ENCODE measurements around the gene PHETA1.

The PHETA1 gene, protein sequence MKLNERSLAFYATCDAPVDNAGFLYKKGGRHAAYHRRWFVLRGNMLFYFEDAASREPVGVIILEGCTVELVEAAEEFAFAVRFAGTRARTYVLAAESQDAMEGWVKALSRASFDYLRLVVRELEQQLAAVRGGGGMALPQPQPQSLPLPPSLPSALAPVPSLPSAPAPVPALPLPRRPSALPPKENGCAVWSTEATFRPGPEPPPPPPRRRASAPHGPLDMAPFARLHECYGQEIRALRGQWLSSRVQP

DNA sequence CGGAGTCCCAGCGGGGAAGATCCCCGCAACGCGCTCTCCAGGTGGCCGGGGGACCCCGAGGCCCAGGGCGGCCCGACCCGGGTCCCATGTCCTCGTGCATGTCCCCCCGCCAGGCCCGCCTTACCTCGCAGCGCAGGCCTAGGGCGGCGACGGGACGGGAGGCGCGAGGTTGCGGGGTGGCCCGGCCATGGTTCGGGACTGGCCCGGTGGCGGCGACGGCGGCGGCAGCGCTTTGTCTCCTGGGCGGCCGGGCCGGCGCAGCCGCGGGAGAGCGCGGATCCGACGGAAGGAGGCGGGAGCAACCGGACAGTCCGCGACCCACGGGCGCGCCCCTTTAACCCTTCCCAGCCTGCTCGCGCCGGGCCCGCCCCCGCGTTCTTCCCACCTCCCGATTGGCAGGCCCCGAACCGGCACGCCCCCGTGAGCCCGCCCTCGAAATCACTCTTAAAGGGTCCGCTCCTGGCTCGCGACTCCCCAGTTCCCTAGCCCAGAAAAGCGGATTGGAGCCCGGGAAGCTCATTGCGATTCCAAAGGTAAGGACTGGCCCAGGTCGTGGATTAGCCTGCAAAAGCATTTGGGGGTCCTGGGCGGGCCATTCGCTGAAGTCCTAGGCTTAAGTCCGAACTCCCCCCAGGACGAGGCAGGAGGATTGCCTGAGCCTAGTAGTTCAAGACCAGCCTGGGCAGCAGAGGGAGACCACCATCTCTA lies at the start of gene PHETA1:
PHETA1 (minus strand) TSS at position 308 of the 708 bp plus-strand sequence. CDS start 5,668 bp downstream, outside the sequence.
- Histone ChIP-seq H3K27me3 (ENCODE audit: control insufficient read depth in 2 of 2, insufficient read depth in 2 of 2, low read length in 2 of 2) (no peaks in the 10 kb centered on the region), H3K9ac (ENCODE audit: low read depth in 1 of 2, low read length in 2 of 2) (peak within 1 kb of the TSS; percentile 75 to 80), H3K4me1 (ENCODE audit: control insufficient read depth in 2 of 2, insufficient read depth in 2 of 2, low read length in 2 of 2) (peaks cover 15 to 21% of the 10 kb centered on the region in 2 donors), H3K4me3 (ENCODE audit: low read length in 2 of 2) (peak within 1 kb of the TSS; percentile 70 to 90), H3K9me3 (ENCODE audit: control insufficient read depth in 2 of 2, low read length in 2 of 2) (no peaks in the 10 kb centered on the region), H3K36me3 (ENCODE audit: control insufficient read depth in 2 of 2, insufficient read depth in 2 of 2, low read length in 2 of 2) (peaks cover 9 to 16% of the 10 kb centered on the region in 2 donors), H3K27ac (ENCODE audit: low read depth in 2 of 2, low read length in 2 of 2) (peak within 1 kb of the TSS; percentile 74 to 82)

DNA sequence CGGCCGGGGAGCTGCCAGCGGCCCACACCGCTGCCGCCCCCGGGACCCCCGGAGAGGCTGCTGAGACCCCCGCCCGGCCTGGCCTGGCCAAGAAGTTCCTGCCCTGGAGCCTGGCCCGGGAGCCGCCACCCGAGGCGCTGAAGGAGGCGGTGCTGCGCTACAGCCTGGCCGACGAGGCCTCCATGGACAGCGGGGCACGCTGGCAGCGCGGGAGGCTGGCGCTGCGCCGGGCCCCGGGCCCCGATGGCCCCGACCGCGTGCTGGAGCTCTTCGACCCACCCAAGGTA lies 49.6 kb upstream of the PHETA1 start:
- no peak overlapping the region for H3K4me3 ChIP-seq (ENCODE audit: low read length in 2 of 2)
- H3K36me3 ChIP-seq (ENCODE audit: control insufficient read depth in 2 of 2, insufficient read depth in 2 of 2, low read length in 2 of 2): peaks cover 5 to 12% of the 10 kb centered on the region in 2 donors
- H3K27me3 ChIP-seq (ENCODE audit: control insufficient read depth in 2 of 2, insufficient read depth in 2 of 2, low read length in 2 of 2): no peaks in the 10 kb centered on the region

GRCh38 chr12:111417784-111418593 lies 49.1 kb upstream of the PHETA1 start:
- H3K4me1 ChIP-seq (ENCODE audit: control insufficient read depth in 2 of 2, insufficient read depth in 2 of 2, low read length in 2 of 2): peaks cover 8% of the 10 kb centered on the region in 2 donors
- H3K36me3 ChIP-seq (ENCODE audit: control insufficient read depth in 2 of 2, insufficient read depth in 2 of 2, low read length in 2 of 2): peaks cover 5 to 12% of the 10 kb centered on the region in 2 donors
- no peak overlapping the region for H3K4me3 ChIP-seq (ENCODE audit: low read length in 2 of 2)
- no peak overlapping the region for H3K9ac ChIP-seq (ENCODE audit: low read depth in 1 of 2, low read length in 2 of 2)
- H3K27me3 ChIP-seq (ENCODE audit: control insufficient read depth in 2 of 2, insufficient read depth in 2 of 2, low read length in 2 of 2): no peaks in the 10 kb centered on the region
- H3K9me3 ChIP-seq (ENCODE audit: control insufficient read depth in 2 of 2, low read length in 2 of 2): no peaks in the 10 kb centered on the region
- H3K27ac ChIP-seq (ENCODE audit: low read depth in 2 of 2, low read length in 2 of 2): no peak overlapping the region

More for the DNA sequence above, 49.6 kb upstream of the PHETA1 start:
- Histone ChIP-seq H3K27ac (ENCODE audit: low read depth in 2 of 2, low read length in 2 of 2) (no peak overlapping the region), H3K9me3 (ENCODE audit: control insufficient read depth in 2 of 2, low read length in 2 of 2) (no peaks in the 10 kb centered on the region), H3K9ac (ENCODE audit: low read depth in 1 of 2, low read length in 2 of 2) (no peak overlapping the region), H3K4me1 (ENCODE audit: control insufficient read depth in 2 of 2, insufficient read depth in 2 of 2, low read length in 2 of 2) (peaks cover 3 to 4% of the 10 kb centered on the region in 2 donors)

DNA sequence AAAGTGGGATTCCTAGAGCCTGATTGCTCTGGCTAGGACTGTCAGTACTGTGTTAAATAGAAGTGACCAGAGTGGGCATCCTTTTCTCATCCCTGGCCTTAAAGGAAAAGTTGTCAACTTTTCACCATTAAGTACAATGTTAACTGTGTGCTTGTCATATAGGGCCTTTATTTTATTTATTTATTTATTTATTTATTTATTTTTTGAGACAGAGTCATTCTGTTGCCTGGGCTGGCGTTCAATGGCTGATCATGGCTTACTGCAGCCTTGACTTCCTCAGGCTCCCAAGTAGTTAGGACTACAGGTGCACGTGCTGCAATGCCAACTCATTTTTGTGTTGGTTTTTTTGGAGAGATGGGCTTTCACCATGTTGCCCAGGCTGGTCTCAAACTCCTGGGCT lies 48.4 kb upstream of the PHETA1 start:
- Histone ChIP-seq H3K9ac (ENCODE audit: low read depth in 1 of 2, low read length in 2 of 2) (no peak overlapping the region), H3K27me3 (ENCODE audit: control insufficient read depth in 2 of 2, insufficient read depth in 2 of 2, low read length in 2 of 2) (no peaks in the 10 kb centered on the region), H3K9me3 (ENCODE audit: control insufficient read depth in 2 of 2, low read length in 2 of 2) (no peaks in the 10 kb centered on the region), H3K36me3 (ENCODE audit: control insufficient read depth in 2 of 2, insufficient read depth in 2 of 2, low read length in 2 of 2) (peaks cover 5 to 12% of the 10 kb centered on the region in 2 donors), H3K4me3 (ENCODE audit: low read length in 2 of 2) (no peak overlapping the region), H3K4me1 (ENCODE audit: control insufficient read depth in 2 of 2, insufficient read depth in 2 of 2, low read length in 2 of 2) (peaks cover 8 to 9% of the 10 kb centered on the region in 2 donors), H3K27ac (ENCODE audit: low read depth in 2 of 2, low read length in 2 of 2) (no peak overlapping the region)

DNA sequence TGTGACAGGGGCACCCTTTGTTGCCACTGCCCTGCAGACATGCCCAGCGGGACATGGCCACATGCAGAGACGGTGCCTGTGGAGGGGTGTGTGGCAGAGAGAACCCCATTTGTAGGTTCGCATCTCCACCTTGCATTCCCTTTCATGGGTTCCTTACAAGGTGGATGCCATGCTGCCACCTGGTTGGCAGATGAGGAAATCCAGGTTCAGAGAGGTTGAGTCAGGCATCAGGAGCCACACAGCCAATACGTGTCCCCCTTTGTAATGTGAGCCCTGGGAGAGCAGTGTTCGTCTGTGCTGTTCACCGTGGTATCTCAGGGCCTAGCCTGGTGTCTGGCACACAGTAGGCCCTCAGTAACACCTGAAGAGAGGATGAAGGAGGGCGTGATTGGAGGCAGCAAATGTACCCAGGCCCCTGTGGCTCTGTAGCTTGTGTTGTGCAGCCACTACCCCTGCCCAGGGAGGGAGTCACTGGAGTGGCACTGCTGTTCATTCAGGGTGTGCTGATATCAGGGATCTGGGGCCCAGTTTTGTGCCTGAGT lies 45.9 kb upstream of the PHETA1 start:
- no peak overlapping the region for H3K9ac ChIP-seq (ENCODE audit: low read depth in 1 of 2, low read length in 2 of 2)
- H3K27ac ChIP-seq (ENCODE audit: low read depth in 2 of 2, low read length in 2 of 2): no peak overlapping the region
- H3K9me3 ChIP-seq (ENCODE audit: control insufficient read depth in 2 of 2, low read length in 2 of 2): no peaks in the 10 kb centered on the region
- no peak overlapping the region for H3K4me3 ChIP-seq (ENCODE audit: low read length in 2 of 2)
- peaks cover 22 to 23% of the 10 kb centered on the region in 2 donors for H3K4me1 ChIP-seq (ENCODE audit: control insufficient read depth in 2 of 2, insufficient read depth in 2 of 2, low read length in 2 of 2)
- no peaks in the 10 kb centered on the region for H3K27me3 ChIP-seq (ENCODE audit: control insufficient read depth in 2 of 2, insufficient read depth in 2 of 2, low read length in 2 of 2)
- H3K36me3 ChIP-seq (ENCODE audit: control insufficient read depth in 2 of 2, insufficient read depth in 2 of 2, low read length in 2 of 2): peaks cover 3% of the 10 kb centered on the region in 2 donors

DNA sequence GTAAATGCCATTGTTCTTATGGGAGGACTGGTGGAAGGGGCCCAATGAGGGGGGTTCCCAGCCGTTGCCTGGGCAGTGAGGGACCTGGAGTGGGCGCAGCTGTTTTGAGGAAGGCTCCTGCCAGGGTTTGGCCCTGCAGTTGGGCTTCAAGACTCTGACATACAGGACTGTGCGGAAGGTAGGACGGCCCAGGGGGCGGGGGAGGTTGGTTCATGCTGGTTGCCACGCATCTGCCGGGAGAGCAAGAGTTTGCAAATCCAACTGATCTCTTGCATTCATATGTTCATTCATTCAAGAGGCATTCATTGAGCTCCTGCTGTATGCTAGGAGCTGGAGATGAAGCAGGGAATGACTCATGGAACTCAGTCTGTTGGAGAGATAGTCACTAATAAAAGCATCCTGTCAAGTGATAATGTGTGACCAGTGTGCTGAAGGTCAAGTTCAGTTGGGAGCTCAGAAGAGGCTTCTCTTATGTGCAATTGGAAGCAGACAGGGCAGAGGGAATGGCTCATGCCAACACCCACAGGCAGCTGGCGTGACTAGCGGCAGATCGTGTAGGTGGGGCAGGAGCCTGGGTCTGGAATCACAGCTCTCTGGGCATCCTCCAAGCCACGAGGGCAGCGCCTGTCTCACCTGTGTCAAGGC lies 44.7 kb upstream of the PHETA1 start:
- H3K9me3 ChIP-seq (ENCODE audit: control insufficient read depth in 2 of 2, low read length in 2 of 2): no peaks in the 10 kb centered on the region
- H3K27ac ChIP-seq (ENCODE audit: low read depth in 2 of 2, low read length in 2 of 2): no peak overlapping the region
- no peaks in the 10 kb centered on the region for H3K27me3 ChIP-seq (ENCODE audit: control insufficient read depth in 2 of 2, insufficient read depth in 2 of 2, low read length in 2 of 2)
- H3K36me3 ChIP-seq (ENCODE audit: control insufficient read depth in 2 of 2, insufficient read depth in 2 of 2, low read length in 2 of 2): no peaks in the 10 kb centered on the region
- H3K4me1 ChIP-seq (ENCODE audit: control insufficient read depth in 2 of 2, insufficient read depth in 2 of 2, low read length in 2 of 2): peaks cover 28 to 29% of the 10 kb centered on the region in 2 donors
- no peak overlapping the region for H3K4me3 ChIP-seq (ENCODE audit: low read length in 2 of 2)
- no peak overlapping the region for H3K9ac ChIP-seq (ENCODE audit: low read depth in 1 of 2, low read length in 2 of 2)

DNA sequence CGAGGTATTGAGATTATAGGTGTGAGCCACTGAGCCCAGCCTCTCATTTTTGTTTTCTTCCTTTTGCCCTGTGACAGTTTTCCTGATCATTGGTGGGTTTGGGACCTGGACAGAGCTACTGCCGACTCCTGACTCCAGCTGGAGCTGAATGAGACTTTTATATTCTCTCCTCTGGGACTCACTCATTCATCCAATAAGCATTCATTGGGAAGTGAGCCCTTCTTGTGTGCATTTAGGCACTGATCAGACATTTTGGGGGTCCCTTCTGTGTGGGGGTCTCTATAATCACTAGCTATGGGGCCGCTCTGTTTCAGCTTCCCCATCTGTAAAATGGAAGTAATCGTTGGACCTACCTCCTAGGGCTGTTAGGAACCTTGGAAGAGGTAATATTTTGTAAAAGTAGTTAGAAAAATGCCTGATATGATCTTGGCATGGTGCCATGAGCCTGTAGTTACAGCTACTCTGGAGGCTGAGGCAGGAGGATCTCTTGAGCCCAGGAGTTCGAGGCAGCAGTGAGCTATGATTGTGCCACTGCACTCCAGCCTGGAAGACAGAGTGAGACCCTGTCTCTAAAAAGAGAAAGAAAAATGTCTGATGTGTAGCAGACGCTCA lies 44.0 kb upstream of the PHETA1 start:
- no peaks in the 10 kb centered on the region for H3K36me3 ChIP-seq (ENCODE audit: control insufficient read depth in 2 of 2, insufficient read depth in 2 of 2, low read length in 2 of 2)
- H3K9ac ChIP-seq (ENCODE audit: low read depth in 1 of 2, low read length in 2 of 2): no peak overlapping the region
- H3K27ac ChIP-seq (ENCODE audit: low read depth in 2 of 2, low read length in 2 of 2): peak overlapping the region in 1 of 2 donors; percentile 43
- H3K4me1 ChIP-seq (ENCODE audit: control insufficient read depth in 2 of 2, insufficient read depth in 2 of 2, low read length in 2 of 2): peaks cover 29 to 32% of the 10 kb centered on the region in 2 donors
- H3K9me3 ChIP-seq (ENCODE audit: control insufficient read depth in 2 of 2, low read length in 2 of 2): no peaks in the 10 kb centered on the region
- H3K4me3 ChIP-seq (ENCODE audit: low read length in 2 of 2): no peak overlapping the region
- no peaks in the 10 kb centered on the region for H3K27me3 ChIP-seq (ENCODE audit: control insufficient read depth in 2 of 2, insufficient read depth in 2 of 2, low read length in 2 of 2)

GRCh38 chr12:111412007-111412829 lies 43.3 kb upstream of the PHETA1 start:
- Histone ChIP-seq H3K36me3 (ENCODE audit: control insufficient read depth in 2 of 2, insufficient read depth in 2 of 2, low read length in 2 of 2) (no peaks in the 10 kb centered on the region), H3K9me3 (ENCODE audit: control insufficient read depth in 2 of 2, low read length in 2 of 2) (no peaks in the 10 kb centered on the region), H3K27me3 (ENCODE audit: control insufficient read depth in 2 of 2, insufficient read depth in 2 of 2, low read length in 2 of 2) (no peaks in the 10 kb centered on the region), H3K4me1 (ENCODE audit: control insufficient read depth in 2 of 2, insufficient read depth in 2 of 2, low read length in 2 of 2) (peaks cover 34 to 39% of the 10 kb centered on the region in 2 donors), H3K9ac (ENCODE audit: low read depth in 1 of 2, low read length in 2 of 2) (no peak overlapping the region), H3K27ac (ENCODE audit: low read depth in 2 of 2, low read length in 2 of 2) (peak overlapping the region; percentile 29 to 43), H3K4me3 (ENCODE audit: low read length in 2 of 2) (no peak overlapping the region)
